ENCODE data around the gene MTHFD2.

Gene MTHFD2

GRCh38 chr2:74232426-74232825, 34.0 kb downstream of the MTHFD2 start:
- no peak for DNase-seq

GRCh38 chr2:74233648-74234047, 35.2 kb downstream of the MTHFD2 start:
- no peak for DNase-seq

- DNase-seq = no peak
These were observed 36.6 kb downstream of the MTHFD2 start for GRCh38 chr2:74235041-74235440.

- no peak for DNase-seq
These were observed 40.5 kb downstream of the MTHFD2 start for GRCh38 chr2:74238879-74239278.

- DNase-seq = no peak
These were observed 40.9 kb downstream of the MTHFD2 start for GRCh38 chr2:74239346-74239745.

- no peak for DNase-seq
These were observed 44.1 kb downstream of the MTHFD2 start for GRCh38 chr2:74242354-74243071.

- DNase-seq = no peak
These were observed 45.9 kb downstream of the MTHFD2 start for GRCh38 chr2:74244286-74244685.

GRCh38 chr2:74246496-74247195, 48.2 kb downstream of the MTHFD2 start:
- no peak for DNase-seq

GRCh38 chr2:74249406-74250122, 51.1 kb downstream of the MTHFD2 start:
- DNase-seq = no peak

- peak; percentile 11 for DNase-seq
These were observed 51.8 kb downstream of the MTHFD2 start for GRCh38 chr2:74250189-74250631.

GRCh38 chr2:74252036-74252435, 53.6 kb downstream of the MTHFD2 start:
- no peak for DNase-seq

GRCh38 chr2:74252862-74253261, 54.4 kb downstream of the MTHFD2 start:
- DNase-seq = no peak

GRCh38 chr2:74253306-74253970, 55.0 kb downstream of the MTHFD2 start:
- DNase-seq = no peak

GRCh38 chr2:74253971-74254310, 55.5 kb downstream of the MTHFD2 start:
- DNase-seq = no peak

- DNase-seq = no peak
These were observed 57.3 kb downstream of the MTHFD2 start for GRCh38 chr2:74255660-74256213.

- no peak for DNase-seq
These were observed 60.8 kb downstream of the MTHFD2 start for GRCh38 chr2:74259191-74259590.

GRCh38 chr2:74259733-74260132, 61.3 kb downstream of the MTHFD2 start:
- DNase-seq = no peak

- no peak for DNase-seq
These were observed 62.1 kb downstream of the MTHFD2 start for GRCh38 chr2:74260495-74260894.

- DNase-seq = no peak
These were observed 62.9 kb downstream of the MTHFD2 start for GRCh38 chr2:74261204-74261864.

- DNase-seq = no peak
These were observed 64.3 kb downstream of the MTHFD2 start for GRCh38 chr2:74262681-74263080.

GRCh38 chr2:74264281-74264680, 65.9 kb downstream of the MTHFD2 start:
- no peak for DNase-seq

GRCh38 chr2:74267068-74267467, 68.7 kb downstream of the MTHFD2 start:
- DNase-seq = peak; percentile 33
